OCI-LY1 (cell line): ENCODE results near the gene CUEDC1.

Source experiments
- H2AFZ ChIP-seq: fragments of 200-600 bp; sonication (generic), shearing (Covaris generic); 2 replicates; pipeline ENCODE4 v1.6.0; 2014; ENCODE audit warnings: antibody characterized with exemption, mild to moderate bottlenecking, low read length
- H3F3A ChIP-seq: fragments of 200-600 bp; sonication (generic), shearing (Covaris generic); 2 replicates; pipeline ENCODE4 v1.6.0; 2014; ENCODE audit warnings: mild to moderate bottlenecking, antibody characterized with exemption, low read length, moderate library complexity; ENCODE audit not compliant: insufficient read depth
- H3K27ac ChIP-seq: fragments of 200-600 bp; sonication (generic); 2 replicates; pipeline ENCODE4 v1.5.1; 2014; ENCODE audit warnings: low read length, mixed run types, mild to moderate bottlenecking, low read depth; ENCODE audit not compliant: poor library complexity, severe bottlenecking
- H3K27me3 ChIP-seq: fragments of 200-600 bp; sonication (generic); 2 replicates; pipeline ENCODE4 v1.6.0; 2014; ENCODE audit warnings: antibody characterized with exemption, mild to moderate bottlenecking, low read length, moderate library complexity; ENCODE audit not compliant: insufficient read depth
- H3K36me3 ChIP-seq: fragments of 200-600 bp; sonication (generic); 2 replicates; pipeline ENCODE4 v1.6.1; 2014; ENCODE audit warnings: mild to moderate bottlenecking, antibody characterized with exemption, low read length, moderate library complexity, mixed read lengths; ENCODE audit not compliant: insufficient read depth
- H3K4me1 ChIP-seq: fragments of 200-600 bp; sonication (generic); 2 replicates; pipeline ENCODE4 v1.5.1; 2014; ENCODE audit warnings: mild to moderate bottlenecking, low read length, moderate library complexity; ENCODE audit not compliant: insufficient read depth, severe bottlenecking
- H3K4me2 ChIP-seq: fragments of 200-600 bp; sonication (generic), shearing (Covaris generic); 2 replicates; pipeline ENCODE4 v1.6.1; 2014; ENCODE audit warnings: low read length
- H3K4me3 ChIP-seq: fragments of 200-600 bp; sonication (generic); 2 replicates; pipeline ENCODE4 v1.5.1; 2014; ENCODE audit warnings: low read length, low read depth, mild to moderate bottlenecking, mixed read lengths; ENCODE audit not compliant: poor library complexity, severe bottlenecking
- H3K79me2 ChIP-seq: fragments of 200-600 bp; shearing (Covaris generic); 2 replicates; pipeline ENCODE4 v1.6.1; 2016; ENCODE audit warnings: mixed run types, low read length, mixed read lengths; ENCODE audit not compliant: insufficient read depth
- H3K9ac ChIP-seq: fragments of 200-600 bp; sonication (generic), shearing (Covaris generic); 2 replicates; pipeline ENCODE4 v1.6.1; 2014; ENCODE audit warnings: mild to moderate bottlenecking, low read length, mixed read lengths
- H3K9me2 ChIP-seq: fragments of 200-600 bp; sonication (generic), shearing (Covaris generic); 2 replicates; pipeline ENCODE4 v1.6.1; 2014; ENCODE audit warnings: low read depth, mild to moderate bottlenecking, low read length, mixed read lengths
- H3K9me3 ChIP-seq: fragments of 200-600 bp; shearing (Covaris generic); 2 replicates; pipeline ENCODE4 v1.6.1; 2014; ENCODE audit warnings: low read length, mixed read lengths
- H4K20me1 ChIP-seq: fragments of 200-600 bp; sonication (generic), shearing (Covaris generic); 2 replicates; pipeline ENCODE4 v1.6.0; 2016; ENCODE audit warnings: mild to moderate bottlenecking, low read length; ENCODE audit not compliant: insufficient read depth
- CTCF ChIP-seq: fragments of 200-600 bp; sonication (generic), shearing (Covaris generic); IDR thresholded peaks from 2 replicates; pipeline ENCODE4 v1.5.1; 2017; ENCODE audit warnings: mild to moderate bottlenecking, antibody characterized with exemption, low read length, moderate library complexity, mixed read lengths
- EZH2 ChIP-seq: fragments of 200-600 bp; sonication (generic), shearing (Covaris generic); IDR thresholded peaks from 2 replicates; pipeline ENCODE4 v1.8.0; 2017; ENCODE audit warnings: borderline replicate concordance, mixed run types, mild to moderate bottlenecking, antibody characterized with exemption, low read length, moderate library complexity, mixed read lengths

Gene CUEDC1

GRCh38 chr17:57946798-57947358 is 8.3 kb downstream of the CUEDC1 start:
- no peak for TF ChIP-seq EZH2
- TF ChIP-seq CTCF: no peak
- H3K27ac ChIP-seq: no peak overlapping the region
- H3K79me2 ChIP-seq: no peaks in the 10 kb centered on the region
- H3K4me3 ChIP-seq: peak overlapping the region; percentile 48
- no peaks in the 10 kb centered on the region for H3K36me3 ChIP-seq
- 0 out of 2 replicates have a peak, but pooled peaks cover 3% of the 10 kb centered on the region for H3K27me3 ChIP-seq
- H3F3A ChIP-seq: no peaks in the 10 kb centered on the region
- peak overlapping the region; percentile 69 for H3K4me2 ChIP-seq
- peak overlapping the region; percentile 1; the same call in 1 of the 2 replicates for H3K9ac ChIP-seq
- peaks cover 24% of the 10 kb centered on the region for H3K4me1 ChIP-seq
- no peaks in the 10 kb centered on the region for H3K9me2 ChIP-seq
- no peaks in the 10 kb centered on the region for H4K20me1 ChIP-seq
- no peaks in the 10 kb centered on the region for H3K9me3 ChIP-seq
- no peak overlapping the region for H2AFZ ChIP-seq

- Histone ChIP-seq H3F3A (no peaks in the 10 kb centered on the region), H3K27me3 (0 out of 2 replicates have a peak, but pooled peaks cover 3% of the 10 kb centered on the region), H3K9ac (peak overlapping the region; percentile 1; the same call in 1 of the 2 replicates), H4K20me1 (no peaks in the 10 kb centered on the region), H3K4me1 (peaks cover 30% of the 10 kb centered on the region), H3K9me2 (no peaks in the 10 kb centered on the region), H3K27ac (no peak overlapping the region), H3K79me2 (no peaks in the 10 kb centered on the region), H3K4me3 (peak overlapping the region; percentile 48), H3K9me3 (no peaks in the 10 kb centered on the region), H3K4me2 (peak overlapping the region; percentile 69), H2AFZ (no peak overlapping the region), H3K36me3 (no peaks in the 10 kb centered on the region)
- no peak for TF ChIP-seq CTCF
- no peak for TF ChIP-seq EZH2
These were observed 9.0 kb downstream of the CUEDC1 start for GRCh38 chr17:57945996-57946797.

DNA sequence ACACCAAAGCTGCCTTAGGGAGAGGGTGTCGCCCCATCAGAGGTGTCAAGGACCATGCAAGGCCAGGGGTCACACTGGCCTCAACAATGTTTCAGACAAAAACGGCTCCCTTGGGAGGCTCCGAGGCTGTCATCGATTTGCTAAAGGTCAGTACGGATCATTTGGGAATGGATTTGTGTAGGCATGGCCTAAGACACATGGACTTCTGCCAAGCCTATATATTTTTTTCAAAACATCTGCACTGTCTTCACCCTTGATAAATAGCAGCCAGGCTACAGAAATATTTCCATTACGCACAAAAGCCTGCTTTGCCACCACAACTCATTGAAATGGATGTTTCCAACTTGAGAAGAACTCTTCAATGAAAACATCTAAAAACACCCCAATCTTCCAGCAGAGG is 10.3 kb downstream of the CUEDC1 start:
- TF ChIP-seq CTCF (no peak), EZH2 (no peak)
- Histone ChIP-seq H3K36me3 (no peaks in the 10 kb centered on the region), H3K27me3 (0 out of 2 replicates have a peak, but pooled peaks cover 3% of the 10 kb centered on the region), H4K20me1 (no peaks in the 10 kb centered on the region), H3K9me2 (no peaks in the 10 kb centered on the region), H3F3A (no peaks in the 10 kb centered on the region), H3K4me2 (no peak overlapping the region), H3K4me3 (no peak overlapping the region), H3K9me3 (no peaks in the 10 kb centered on the region), H3K9ac (no peak overlapping the region), H3K79me2 (no peaks in the 10 kb centered on the region), H3K27ac (no peak overlapping the region), H3K4me1 (peaks cover 36% of the 10 kb centered on the region), H2AFZ (no peak overlapping the region)
